22Rv1 (cell line): Measurements from ENCODE around the gene ADAMTS17.

Experiments
- H3K27ac ChIP-seq: fragments of 450-650 bp; 2 replicates; pipeline ENCODE4 v1.5.1; 2017
- ZFX ChIP-seq: fragments of 450-650 bp; IDR thresholded peaks from 2 replicates; pipeline ENCODE4 v1.6.1; 2017; ENCODE audit warnings: antibody characterized with exemption, borderline replicate concordance
- TF ChIP-seq, protein P1 (sequence below): fragments of 450-650 bp; IDR thresholded peaks from 2 replicates; pipeline ENCODE4 v1.5.1; 2017; ENCODE audit warnings: mild to moderate bottlenecking

ADAMTS17 gene

DNA sequence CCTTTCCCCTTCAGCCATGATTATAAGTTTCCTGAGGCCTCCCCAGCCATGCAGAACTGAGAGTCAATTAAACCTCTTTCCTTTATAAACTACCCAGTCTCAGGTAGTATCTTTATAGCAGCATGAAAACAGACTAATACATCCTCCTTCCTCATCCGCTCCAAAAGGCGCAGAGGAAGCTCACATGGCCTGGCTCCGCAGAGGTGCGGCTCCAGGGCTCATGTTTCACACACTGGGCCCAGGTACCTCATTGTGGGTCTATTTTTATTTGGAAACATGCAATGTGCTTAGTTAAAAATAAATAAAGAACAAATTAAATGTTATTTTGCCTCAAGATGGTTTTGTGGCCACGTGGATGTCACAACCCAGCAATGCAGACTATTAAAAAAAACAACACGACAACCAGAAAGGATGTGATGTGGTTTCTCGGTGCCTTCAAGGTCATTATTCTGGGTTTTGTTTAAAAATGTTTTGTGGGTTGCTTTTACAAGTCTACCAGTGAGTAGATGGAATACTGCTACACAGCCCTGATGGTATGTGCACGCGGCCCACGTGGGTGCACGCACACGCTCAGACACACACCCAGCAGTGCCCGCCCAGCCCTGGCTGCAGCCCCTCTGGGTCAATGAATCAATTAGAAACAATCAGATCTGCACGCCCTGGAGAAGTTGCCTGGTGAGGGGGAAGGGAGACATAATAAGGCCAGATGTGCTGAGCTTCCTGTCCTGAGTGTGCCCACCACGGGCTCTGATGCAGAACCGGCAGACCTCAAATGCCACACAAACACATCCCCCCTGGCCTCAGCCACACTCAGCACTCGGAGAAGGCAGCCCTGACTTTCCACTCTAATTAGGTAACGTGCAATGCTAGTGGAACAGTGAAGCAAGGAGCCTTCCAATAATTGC, 140.1 kb downstream of the ADAMTS17 start:
- H3K27ac ChIP-seq: no peak overlapping the region
- TF ChIP-seq, protein P1, sequence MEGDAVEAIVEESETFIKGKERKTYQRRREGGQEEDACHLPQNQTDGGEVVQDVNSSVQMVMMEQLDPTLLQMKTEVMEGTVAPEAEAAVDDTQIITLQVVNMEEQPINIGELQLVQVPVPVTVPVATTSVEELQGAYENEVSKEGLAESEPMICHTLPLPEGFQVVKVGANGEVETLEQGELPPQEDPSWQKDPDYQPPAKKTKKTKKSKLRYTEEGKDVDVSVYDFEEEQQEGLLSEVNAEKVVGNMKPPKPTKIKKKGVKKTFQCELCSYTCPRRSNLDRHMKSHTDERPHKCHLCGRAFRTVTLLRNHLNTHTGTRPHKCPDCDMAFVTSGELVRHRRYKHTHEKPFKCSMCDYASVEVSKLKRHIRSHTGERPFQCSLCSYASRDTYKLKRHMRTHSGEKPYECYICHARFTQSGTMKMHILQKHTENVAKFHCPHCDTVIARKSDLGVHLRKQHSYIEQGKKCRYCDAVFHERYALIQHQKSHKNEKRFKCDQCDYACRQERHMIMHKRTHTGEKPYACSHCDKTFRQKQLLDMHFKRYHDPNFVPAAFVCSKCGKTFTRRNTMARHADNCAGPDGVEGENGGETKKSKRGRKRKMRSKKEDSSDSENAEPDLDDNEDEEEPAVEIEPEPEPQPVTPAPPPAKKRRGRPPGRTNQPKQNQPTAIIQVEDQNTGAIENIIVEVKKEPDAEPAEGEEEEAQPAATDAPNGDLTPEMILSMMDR: no peak
- TF ChIP-seq ZFX: no peak

GRCh38 chr15:100200287-100200880, 141.4 kb downstream of the ADAMTS17 start:
- no peak overlapping the region for H3K27ac ChIP-seq
- TF ChIP-seq, protein P1: no peak
- TF ChIP-seq ZFX: no peak

DNA sequence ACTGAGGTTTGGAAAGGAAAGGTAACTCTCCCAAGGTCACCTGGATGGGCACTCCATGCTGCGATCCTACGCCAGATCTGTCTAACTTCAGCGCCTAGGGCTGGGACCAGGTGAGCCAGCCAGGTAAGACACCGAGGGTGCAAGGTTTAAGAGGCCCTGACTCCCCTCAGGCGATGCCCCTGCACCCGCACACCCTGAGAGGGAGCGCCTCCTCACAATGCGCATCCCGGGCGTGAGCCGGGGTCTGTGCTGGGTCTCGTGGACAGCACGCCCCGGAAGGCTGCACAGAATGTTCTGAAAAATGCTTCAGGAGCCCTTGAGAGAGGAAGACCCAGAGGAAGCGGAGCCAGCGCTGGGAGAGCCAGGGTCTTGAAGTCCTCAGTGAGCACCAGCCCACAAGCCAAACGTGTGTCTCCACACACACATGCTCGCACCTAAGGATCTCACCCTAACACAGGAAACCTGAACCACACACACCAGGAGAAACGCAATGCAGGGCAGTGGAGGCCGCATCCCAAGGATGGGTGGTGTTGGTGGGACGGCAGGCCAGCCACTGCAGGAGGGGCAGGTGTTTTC, 142.0 kb downstream of the ADAMTS17 start:
- TF ChIP-seq ZFX: no peak
- TF ChIP-seq, protein P1: no peak
- H3K27ac ChIP-seq: no peak overlapping the region

DNA sequence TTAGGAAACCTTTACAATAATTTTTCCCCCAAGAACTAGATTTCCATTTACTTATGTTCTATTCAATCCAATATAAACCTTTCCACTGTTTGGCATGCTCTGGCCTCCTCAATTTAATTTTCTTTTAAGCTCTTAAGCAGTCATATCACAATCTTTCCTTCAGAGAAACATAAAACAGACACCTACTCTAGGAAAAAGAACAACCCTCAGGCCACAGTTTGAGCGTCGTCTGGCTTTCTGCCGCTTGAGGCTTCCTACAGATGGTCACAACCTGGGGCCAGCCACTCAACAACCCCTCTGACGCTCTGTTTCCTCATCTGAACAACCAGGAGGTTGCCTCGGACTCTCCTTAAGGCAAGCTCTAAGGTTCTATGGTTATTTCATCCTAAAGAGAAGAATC, 143.3 kb downstream of the ADAMTS17 start:
- H3K27ac ChIP-seq: no peak overlapping the region
- no peak for TF ChIP-seq ZFX
- TF ChIP-seq, protein P1: no peak

DNA sequence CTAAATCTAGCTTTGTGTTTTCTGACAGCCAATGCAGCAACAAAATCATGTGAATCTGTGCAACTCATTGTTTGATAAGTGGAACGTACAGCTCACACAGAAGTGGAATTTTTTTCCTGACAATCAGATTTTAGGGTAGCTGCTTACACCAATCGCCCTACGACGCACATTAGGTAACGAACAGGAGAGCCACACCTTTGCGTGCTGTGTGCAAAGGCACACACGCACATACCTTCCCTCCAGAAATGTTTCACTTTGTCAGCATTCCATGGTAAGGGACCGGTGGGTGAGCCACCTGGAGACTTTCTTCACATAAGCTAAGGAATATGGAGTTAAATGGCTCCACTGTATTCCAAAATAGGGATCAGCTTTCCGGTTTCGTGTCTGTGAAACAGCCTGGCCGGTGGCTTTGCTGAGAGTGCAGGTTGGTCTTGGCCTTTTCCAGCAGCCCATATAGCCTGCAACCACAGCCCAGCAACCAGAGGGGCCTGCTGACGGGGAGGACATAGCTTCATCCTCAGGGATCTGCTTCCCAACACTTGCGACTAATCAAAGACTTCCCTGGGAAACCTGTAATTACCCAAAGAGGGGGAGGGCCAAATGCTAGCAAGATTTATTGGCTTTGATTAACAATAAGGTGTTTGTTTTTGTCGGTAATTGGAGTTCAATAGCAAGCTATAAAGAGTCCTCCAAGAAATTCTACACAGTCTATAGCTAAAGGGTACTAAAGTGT, 145.3 kb downstream of the ADAMTS17 start:
- H3K27ac ChIP-seq: no peak overlapping the region
- TF ChIP-seq, protein P1: no peak
- no peak for TF ChIP-seq ZFX

DNA sequence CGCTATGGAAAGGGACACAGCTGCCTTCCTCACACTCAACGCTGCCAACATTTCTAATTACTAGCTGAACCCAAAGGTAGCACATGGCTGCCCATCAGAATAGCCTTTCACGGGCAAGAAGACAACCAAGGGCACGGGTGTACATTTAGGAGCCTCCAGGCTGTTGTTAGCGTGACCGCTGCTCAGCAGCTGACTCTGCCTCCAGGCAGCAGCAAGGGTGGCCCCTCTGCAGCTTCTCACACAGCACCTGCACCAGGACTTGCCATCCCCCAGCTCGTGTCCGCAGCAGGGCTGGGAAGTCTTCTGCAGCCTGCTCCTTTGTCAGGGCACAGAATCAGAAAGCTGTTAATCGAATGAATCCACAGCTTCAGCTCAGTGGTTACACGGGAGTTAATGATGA, 146.8 kb downstream of the ADAMTS17 start:
- no peak for TF ChIP-seq ZFX
- TF ChIP-seq, protein P1: no peak

More for the DNA sequence above, 146.8 kb downstream of the ADAMTS17 start:
- H3K27ac ChIP-seq: no peak overlapping the region
